Activated T-cell treated with anti-CD3 and anti-CD28 coated beads, Interleukin-2, amount 50 U/mL, for 24 hours (primary cell): ENCODE results near the gene UBE2E3.
"Not testable (repeated sequence)": the region's sequence is repeated elsewhere in the genome, so short reads cannot be mapped to it uniquely, and the experiment has no call there.

ENCODE experiments used
- DNase-seq: peaks from one replicate; pipeline ENCODE4 v3.0.0-alpha.2; 2020
- H3K27ac Mint-ChIP-seq: 2 replicates; pipeline ENCODE4 v1.8.0; 2020; ENCODE audit warnings: mild to moderate bottlenecking, mixed read lengths
- H3K27me3 Mint-ChIP-seq: 2 replicates; pipeline ENCODE4 v1.8.0; 2020; ENCODE audit warnings: mixed read lengths
- H3K36me3 Mint-ChIP-seq: 2 replicates; pipeline ENCODE4 v1.8.0; 2020; ENCODE audit warnings: low read depth, mixed read lengths
- H3K4me1 Mint-ChIP-seq: 2 replicates; pipeline ENCODE4 v1.8.0; 2020; ENCODE audit warnings: low read depth, mixed read lengths
- H3K4me3 Mint-ChIP-seq: 2 replicates; pipeline ENCODE4 v1.8.0; 2020; ENCODE audit warnings: mild to moderate bottlenecking, moderate library complexity, mixed read lengths
- H3K9me3 Mint-ChIP-seq: 2 replicates; pipeline ENCODE4 v1.8.0; 2020; ENCODE audit warnings: mixed read lengths

The UBE2E3 gene

DNA sequence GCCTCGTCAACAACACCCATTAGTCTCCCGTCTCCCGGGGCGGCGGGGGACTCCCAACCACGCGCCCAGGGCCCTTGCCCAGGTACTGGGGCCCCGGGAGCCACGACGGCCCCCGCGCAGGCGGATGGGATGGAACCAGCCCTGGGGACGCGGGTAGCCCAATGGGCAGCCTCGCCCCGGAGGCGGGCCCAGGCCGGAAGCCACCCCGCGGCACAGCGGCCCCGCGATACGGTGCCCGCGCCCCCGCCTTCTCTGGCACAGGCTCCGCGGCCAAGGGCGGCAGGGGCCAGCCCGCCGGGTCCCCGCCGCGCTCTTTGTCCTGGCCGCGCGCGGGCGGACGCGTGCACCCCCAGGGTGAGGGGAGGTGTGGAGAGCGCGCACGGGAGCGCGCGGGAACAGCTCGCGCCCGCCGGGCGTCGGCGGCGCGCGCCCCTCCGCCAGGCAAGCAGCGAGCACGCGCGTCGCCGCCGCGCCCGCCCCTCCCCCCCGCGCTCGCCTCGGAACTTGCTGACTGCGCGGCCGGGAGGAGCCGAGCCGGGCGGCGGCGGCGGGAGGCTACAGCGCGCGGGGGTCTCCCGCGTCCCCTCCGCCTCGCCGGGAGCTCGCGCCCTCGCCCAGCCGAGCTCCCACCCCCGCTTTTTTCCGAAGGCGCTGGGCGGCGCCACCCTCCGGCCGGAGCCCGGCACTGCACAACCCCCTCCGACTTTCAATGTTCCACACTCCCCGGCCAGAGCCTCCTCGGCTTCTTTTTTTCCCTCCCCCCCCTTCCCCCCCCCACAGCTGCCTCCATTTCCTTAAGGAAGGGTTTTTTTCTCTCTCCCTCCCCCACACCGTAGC lies at the start of gene UBE2E3:
Gene UBE2E3, plus strand, starts transcription at position 500 of the 837 bp plus-strand sequence. CDS start 1,438 bp downstream, outside the sequence.
- Mint-ChIP-seq H3K9me3 (no peaks in the 10 kb centered on the region), H3K27me3 (no peaks in the 10 kb centered on the region), H3K36me3 (peaks cover 40% of the 10 kb centered on the region), H3K4me1 (peaks cover 45% of the 10 kb centered on the region), H3K4me3 (peak within 1 kb of the TSS; percentile 95), H3K27ac (peak within 1 kb of the TSS; percentile 96)
- DNase-seq, result peak; percentile 88

DNA sequence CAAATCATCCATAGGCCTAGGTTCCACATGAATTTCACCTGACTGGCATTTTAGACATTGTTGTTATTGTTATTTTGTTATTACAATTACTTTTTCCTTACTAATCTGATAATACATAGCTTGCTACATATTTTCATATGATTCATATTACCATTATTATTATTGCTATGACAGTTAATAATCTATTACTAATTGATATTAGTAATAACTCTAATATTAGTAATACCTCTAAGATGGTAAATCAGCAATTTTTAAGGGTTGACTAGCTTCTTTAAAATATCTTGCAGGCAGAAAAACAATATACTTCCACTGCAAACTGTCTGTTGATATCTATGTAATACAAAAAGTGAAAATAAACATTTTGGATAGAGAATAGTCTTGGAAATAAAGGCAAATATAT lies 48.6 kb upstream of the UBE2E3 start:
- Mint-ChIP-seq H3K36me3 (no peaks in the 10 kb centered on the region), H3K9me3 (no peaks in the 10 kb centered on the region), H3K27me3 (no peaks in the 10 kb centered on the region), H3K4me3 (no peak overlapping the region), H3K27ac (no peak overlapping the region), H3K4me1 (no peaks in the 10 kb centered on the region)
- DNase-seq, result no peak

DNA sequence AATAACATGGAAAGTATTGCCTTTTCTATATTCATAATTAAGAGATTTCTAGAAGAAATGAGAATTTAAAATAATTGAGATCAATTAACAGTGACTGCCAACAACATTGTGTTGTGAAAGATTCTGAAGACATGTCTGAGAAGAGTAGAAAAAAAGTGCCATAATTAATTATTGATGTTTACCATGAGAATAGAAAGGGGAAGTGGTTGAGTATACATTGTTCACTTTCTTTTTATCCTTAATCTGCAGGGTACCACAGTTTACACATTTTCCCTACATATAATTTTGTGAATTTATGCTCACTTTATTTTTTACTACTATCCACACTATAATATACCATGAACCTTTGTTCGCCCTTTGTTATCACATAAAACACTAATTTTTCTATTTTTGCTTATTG lies 47.1 kb upstream of the UBE2E3 start:
- no peak for DNase-seq
- Mint-ChIP-seq H3K9me3 (peaks cover 8% of the 10 kb centered on the region), H3K27me3 (no peaks in the 10 kb centered on the region), H3K27ac (no peak overlapping the region), H3K4me1 (peaks cover 12% of the 10 kb centered on the region), H3K4me3 (no peak overlapping the region), H3K36me3 (no peaks in the 10 kb centered on the region)

DNA sequence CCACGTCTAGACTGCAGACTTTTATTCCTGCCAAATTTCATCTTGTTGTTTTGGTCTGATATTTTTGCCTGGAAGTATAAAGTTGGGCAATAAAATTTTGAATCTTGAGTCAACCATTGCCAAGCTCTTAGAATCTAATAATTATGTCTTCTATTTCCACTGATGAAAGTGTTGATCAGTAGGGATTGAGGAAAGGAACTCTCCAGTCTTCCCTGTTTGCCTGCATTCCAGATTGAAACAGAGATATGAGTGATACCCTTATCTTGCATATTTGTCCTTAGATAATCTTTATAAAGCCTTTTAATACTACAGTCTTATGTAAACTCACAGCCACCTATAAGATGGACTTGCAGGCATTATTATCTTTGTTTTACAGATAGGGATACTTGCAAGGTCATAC lies 45.5 kb upstream of the UBE2E3 start:
- DNase-seq, result no peak
- no peak overlapping the region for H3K4me3 Mint-ChIP-seq
- peaks cover 8% of the 10 kb centered on the region for H3K9me3 Mint-ChIP-seq
- peaks cover 24% of the 10 kb centered on the region for H3K4me1 Mint-ChIP-seq
- no peaks in the 10 kb centered on the region for H3K27me3 Mint-ChIP-seq
- no peaks in the 10 kb centered on the region for H3K36me3 Mint-ChIP-seq
- H3K27ac Mint-ChIP-seq, result no peak overlapping the region

DNA sequence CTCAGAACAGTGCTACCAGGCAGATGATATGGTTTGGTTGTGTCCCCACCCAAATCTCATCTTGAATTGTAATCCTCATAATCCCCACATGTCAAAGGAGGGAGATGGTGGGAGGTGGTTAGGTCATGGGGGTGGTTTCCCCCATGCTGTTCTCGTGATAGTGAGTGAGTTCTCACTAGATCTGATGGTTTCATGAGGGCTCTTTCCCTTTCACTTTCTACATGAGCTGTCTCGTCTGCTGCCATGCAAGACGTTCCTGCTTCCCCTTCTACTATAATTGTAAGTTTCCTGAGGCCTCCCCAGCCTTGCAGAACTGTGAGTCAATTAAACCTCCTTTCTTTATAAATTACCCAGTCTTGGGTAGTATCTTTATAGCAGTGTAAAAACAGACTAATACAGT lies 42.9 kb upstream of the UBE2E3 start:
- not testable (repeated sequence) for H3K36me3 Mint-ChIP-seq, H3K4me3 Mint-ChIP-seq, H3K27me3 Mint-ChIP-seq, H3K9me3 Mint-ChIP-seq
- DNase-seq, result peak; percentile 31
- H3K4me1 Mint-ChIP-seq, result peaks cover 24% of the 10 kb centered on the region
- peak overlapping the region; percentile 60 for H3K27ac Mint-ChIP-seq

DNA sequence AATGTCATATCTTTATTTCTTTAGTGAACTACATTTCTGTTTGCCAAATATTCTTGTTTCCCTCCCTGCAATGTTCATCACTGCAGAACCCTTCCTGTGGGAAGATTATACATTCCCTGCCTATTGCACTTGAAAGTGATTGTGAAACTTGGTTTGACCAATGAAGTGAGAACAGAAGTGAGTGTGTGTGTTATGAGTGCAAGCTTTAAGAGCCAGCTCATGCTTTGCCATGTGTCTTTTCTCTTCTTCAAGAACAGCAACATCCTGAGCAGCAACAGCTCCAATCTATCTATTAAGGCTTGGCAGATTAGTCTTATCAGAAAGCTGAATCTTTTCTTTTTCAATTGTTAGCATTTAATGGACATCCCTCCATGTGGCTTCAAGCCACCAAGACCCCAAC lies 42.0 kb upstream of the UBE2E3 start:
- H3K9me3 Mint-ChIP-seq, result peaks cover 8% of the 10 kb centered on the region
- no peak overlapping the region for H3K27ac Mint-ChIP-seq
- no peaks in the 10 kb centered on the region for H3K36me3 Mint-ChIP-seq
- no peak overlapping the region for H3K4me3 Mint-ChIP-seq
- peaks cover 25% of the 10 kb centered on the region for H3K4me1 Mint-ChIP-seq
- DNase-seq, result no peak
- H3K27me3 Mint-ChIP-seq, result peaks cover 3% of the 10 kb centered on the region

DNA sequence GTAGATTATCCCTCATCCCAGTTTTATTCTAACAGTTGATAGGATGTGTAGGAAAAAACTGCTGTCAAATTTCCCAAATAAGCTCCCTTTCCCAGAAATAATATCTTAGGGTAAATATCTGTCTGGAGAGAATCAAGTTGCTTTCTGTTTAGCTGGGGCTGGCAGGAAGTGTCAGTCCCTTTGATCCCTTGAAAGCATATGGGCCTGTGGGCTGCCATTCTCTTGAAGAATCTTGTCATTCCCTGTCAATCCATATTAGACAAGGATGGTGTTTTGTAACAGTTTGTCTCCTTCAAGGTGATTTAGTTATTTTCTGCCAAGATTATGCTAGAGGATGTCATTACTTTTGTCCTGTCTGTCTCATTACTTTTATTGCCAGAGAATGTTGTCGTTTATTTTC lies 37.1 kb upstream of the UBE2E3 start:
- Mint-ChIP-seq H3K4me3 (no peak overlapping the region), H3K27me3 (peaks cover 3% of the 10 kb centered on the region), H3K9me3 (no peaks in the 10 kb centered on the region), H3K36me3 (no peaks in the 10 kb centered on the region), H3K27ac (no peak overlapping the region), H3K4me1 (peaks cover 15% of the 10 kb centered on the region)
- DNase-seq, result no peak

DNA sequence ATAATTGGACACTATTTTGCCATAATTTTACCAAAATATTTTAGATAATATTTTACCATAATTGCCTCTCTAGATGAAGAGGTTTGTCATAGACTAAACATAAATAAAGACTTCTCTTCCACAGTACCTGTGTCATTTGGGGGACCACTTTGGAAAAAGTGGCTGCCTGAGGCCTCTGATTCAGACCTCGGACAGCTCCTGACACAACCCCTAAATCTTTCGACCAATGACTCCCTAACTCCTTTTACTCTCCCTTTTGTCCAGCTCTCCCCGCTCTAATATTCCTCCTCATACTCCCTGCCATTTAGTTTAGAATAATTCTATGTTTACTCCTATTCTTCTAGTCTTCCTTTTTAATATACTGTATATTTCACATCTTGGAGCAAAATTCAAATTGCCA lies 36.0 kb upstream of the UBE2E3 start:
- no peaks in the 10 kb centered on the region for H3K36me3 Mint-ChIP-seq
- no peak overlapping the region for H3K27ac Mint-ChIP-seq
- H3K4me1 Mint-ChIP-seq, result peaks cover 5% of the 10 kb centered on the region
- no peak overlapping the region for H3K4me3 Mint-ChIP-seq
- H3K9me3 Mint-ChIP-seq, result no peaks in the 10 kb centered on the region
- no peak for DNase-seq
- H3K27me3 Mint-ChIP-seq, result peaks cover 3% of the 10 kb centered on the region

DNA sequence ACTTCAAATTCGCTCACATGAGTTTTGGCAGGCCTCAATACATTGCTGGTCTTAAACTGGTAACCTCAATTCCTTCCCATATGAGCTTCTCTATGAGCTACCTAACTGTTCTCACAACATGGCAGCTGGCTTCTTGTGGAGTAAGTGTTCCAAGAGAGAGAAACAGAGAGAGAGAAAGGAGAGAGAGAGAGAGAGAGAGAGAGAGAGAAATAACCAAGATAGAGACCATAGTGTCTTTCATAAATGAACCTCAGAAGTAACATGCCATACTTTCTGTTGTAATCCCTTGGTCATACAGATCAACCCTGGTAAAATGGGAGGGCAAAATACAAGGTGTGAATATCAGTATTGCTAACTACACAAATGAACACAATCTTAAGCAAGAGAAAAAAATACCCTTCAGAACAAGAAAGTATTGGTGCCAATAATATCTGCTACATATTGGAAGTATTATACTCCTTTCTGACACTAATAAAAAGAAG lies 33.2 kb upstream of the UBE2E3 start:
- H3K4me3 Mint-ChIP-seq, result no peak overlapping the region
- no peaks in the 10 kb centered on the region for H3K36me3 Mint-ChIP-seq
- peaks cover 9% of the 10 kb centered on the region for H3K4me1 Mint-ChIP-seq
- H3K27me3 Mint-ChIP-seq, result peaks cover 12% of the 10 kb centered on the region
- H3K27ac Mint-ChIP-seq, result no peak overlapping the region
- H3K9me3 Mint-ChIP-seq, result no peaks in the 10 kb centered on the region
- no peak for DNase-seq

DNA sequence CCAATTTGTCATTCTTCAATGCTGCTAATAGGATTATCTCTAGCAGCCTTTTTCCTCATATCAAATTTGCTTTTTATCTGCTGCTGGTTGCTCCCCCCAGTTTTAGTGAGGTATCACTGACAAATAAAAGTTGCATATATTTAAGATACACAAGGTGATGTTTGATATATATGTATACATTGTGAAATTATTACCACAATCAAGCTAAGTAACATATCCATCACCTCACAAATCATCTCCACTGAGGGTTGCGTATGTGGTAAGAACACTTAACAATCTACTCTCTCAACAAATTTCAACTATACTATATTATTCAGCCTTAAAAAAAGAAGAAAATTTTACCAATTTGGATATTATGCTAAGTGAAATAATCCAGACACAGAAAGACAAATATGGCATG lies 30.5 kb upstream of the UBE2E3 start:
- H3K27me3 Mint-ChIP-seq, result peaks cover 20% of the 10 kb centered on the region
- H3K27ac Mint-ChIP-seq, result no peak overlapping the region
- no peak for DNase-seq
- no peak overlapping the region for H3K4me3 Mint-ChIP-seq
- H3K4me1 Mint-ChIP-seq, result peaks cover 6% of the 10 kb centered on the region
- no peaks in the 10 kb centered on the region for H3K36me3 Mint-ChIP-seq
- no peaks in the 10 kb centered on the region for H3K9me3 Mint-ChIP-seq

DNA sequence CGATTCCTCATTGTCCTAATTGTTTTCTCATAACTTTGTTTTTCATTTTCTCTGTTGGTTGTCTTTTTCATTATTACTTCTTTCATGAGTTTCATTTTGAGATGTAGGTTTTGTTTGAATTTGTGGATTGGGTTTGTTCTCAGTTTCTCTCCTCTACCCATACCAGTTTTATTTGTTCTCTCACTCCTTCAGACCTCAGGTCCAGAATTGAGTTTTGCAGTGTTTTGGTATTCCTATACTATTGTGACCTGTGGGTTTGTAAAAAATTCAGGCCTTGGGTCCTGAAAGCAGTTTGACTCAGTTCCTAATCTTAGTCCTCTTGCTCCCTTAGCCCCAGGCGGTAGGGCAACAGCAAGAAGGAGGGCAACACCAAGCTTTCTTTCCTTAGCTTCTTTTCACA lies 28.3 kb upstream of the UBE2E3 start:
- Mint-ChIP-seq H3K36me3 (no peaks in the 10 kb centered on the region), H3K27ac (no peak overlapping the region), H3K4me1 (peaks cover 6% of the 10 kb centered on the region), H3K27me3 (peaks cover 25% of the 10 kb centered on the region), H3K9me3 (no peaks in the 10 kb centered on the region), H3K4me3 (no peak overlapping the region)
- no peak for DNase-seq

DNA sequence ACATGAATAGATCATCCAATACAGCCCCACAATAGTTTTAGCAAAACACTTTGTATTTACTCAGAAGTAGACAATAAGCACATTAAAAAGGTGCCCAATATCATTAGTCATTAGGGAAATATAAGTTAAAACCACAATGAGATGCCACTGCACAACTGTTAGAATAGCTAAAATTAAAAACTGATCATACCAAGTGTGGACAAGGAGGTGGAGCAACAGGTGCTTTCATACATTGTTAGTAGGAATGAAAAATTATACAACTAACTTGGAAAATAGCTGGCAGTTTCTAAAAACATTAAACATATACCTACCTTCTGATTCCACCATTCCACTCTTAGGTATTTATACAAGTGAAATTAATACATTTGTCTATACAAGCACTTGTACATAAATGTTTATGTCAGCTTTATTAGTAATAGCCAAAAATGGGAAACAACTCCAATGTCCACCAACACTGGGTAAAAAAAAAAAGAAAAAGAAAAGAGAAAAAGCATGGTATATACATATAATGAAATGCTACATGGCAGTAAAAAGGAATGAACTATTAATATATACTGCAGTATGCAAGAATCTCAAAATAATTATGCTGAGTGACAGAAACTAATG lies 27.6 kb upstream of the UBE2E3 start:
- H3K4me3 Mint-ChIP-seq, result no peak overlapping the region
- no peaks in the 10 kb centered on the region for H3K9me3 Mint-ChIP-seq
- H3K27me3 Mint-ChIP-seq, result peaks cover 27% of the 10 kb centered on the region
- peaks cover 6% of the 10 kb centered on the region for H3K4me1 Mint-ChIP-seq
- no peaks in the 10 kb centered on the region for H3K36me3 Mint-ChIP-seq
- DNase-seq, result no peak
- no peak overlapping the region for H3K27ac Mint-ChIP-seq

DNA sequence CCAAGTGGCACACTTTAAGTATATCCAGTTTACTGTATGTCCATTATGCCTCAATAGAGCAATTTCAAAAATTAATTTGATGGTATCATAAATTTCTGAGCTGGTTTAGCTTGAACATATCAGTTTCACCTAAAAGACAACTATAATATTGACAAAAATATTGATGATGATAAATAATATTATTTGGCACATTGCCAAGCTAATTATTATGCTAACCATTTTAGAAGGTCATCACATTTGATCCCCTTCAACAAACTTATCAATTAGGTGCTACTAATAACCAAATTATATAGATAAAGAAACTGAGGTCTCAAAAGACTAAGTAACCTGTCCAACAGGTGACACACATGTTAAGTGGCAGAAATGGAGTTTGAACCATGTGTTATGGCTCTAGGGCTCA lies 26.9 kb upstream of the UBE2E3 start:
- Mint-ChIP-seq H3K36me3 (no peaks in the 10 kb centered on the region), H3K27ac (no peak overlapping the region), H3K4me3 (no peak overlapping the region)

DNA sequence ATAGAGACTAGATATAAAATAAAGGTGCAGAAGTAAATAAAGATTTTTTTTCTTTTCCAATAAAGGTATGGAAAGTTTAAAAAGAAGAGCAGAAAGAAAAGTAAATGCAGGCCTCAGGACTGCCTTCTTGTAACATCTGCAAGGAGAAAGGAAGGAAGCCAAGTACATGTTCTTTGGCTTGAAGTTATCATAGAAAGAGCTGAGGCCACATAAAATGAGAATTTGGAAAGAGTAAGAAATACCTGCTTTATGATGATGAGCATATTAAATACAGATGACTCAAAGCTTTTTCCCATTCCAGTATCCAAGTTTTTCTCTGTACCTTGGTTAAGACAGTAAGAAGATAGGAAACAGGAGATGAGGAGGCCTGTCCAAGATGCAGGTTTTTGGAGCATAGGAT lies 25.3 kb upstream of the UBE2E3 start:
- H3K27ac Mint-ChIP-seq, result no peak overlapping the region
- H3K36me3 Mint-ChIP-seq, result no peaks in the 10 kb centered on the region
- no peak for DNase-seq
- no peak overlapping the region for H3K4me3 Mint-ChIP-seq
- peaks cover 6% of the 10 kb centered on the region for H3K4me1 Mint-ChIP-seq
- H3K9me3 Mint-ChIP-seq, result no peaks in the 10 kb centered on the region
- peaks cover 29% of the 10 kb centered on the region for H3K27me3 Mint-ChIP-seq

More for the DNA sequence above, 26.9 kb upstream of the UBE2E3 start:
- no peak for DNase-seq
- Mint-ChIP-seq H3K4me1 (peaks cover 6% of the 10 kb centered on the region), H3K9me3 (no peaks in the 10 kb centered on the region), H3K27me3 (peaks cover 30% of the 10 kb centered on the region)

DNA sequence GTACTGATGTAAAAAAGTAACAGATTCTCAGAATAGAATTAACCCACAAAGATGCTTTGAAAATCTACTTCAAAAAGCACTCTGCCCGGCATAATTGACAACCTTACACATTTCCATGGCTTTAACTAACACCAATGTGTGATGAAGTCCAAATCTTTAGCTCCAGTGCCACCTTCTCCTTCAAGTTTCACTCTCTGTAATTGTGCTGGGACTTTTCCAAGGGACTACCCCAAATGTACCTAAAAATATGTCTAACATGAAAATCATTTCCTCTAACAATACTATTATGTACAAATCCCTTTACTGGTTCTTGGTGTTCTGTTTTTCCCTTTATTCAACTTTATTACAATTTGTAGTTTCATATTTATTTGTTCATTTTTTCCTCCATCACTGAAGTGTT lies 20.6 kb upstream of the UBE2E3 start:
- Mint-ChIP-seq H3K36me3 (no peaks in the 10 kb centered on the region), H3K27me3 (peaks cover 25% of the 10 kb centered on the region), H3K27ac (no peak overlapping the region), H3K9me3 (no peaks in the 10 kb centered on the region), H3K4me1 (no peaks in the 10 kb centered on the region), H3K4me3 (no peak overlapping the region)
- DNase-seq, result no peak
